ENCODE measurements around the gene CDK5RAP2. TPM values are rescaled to one million over a fixed set of nuclear protein-coding genes. Genes with fewer than 3 reads are reported as not detected.

The CDK5RAP2 gene
- total and polyA plus RNA-seq, 9 of the 15 experiments (the other 6 are each of a cell fraction or from before 2014, with no cell fraction given), result 19.9 to 68.8 (median 42.2) TPM

- TF ChIP-seq ARID4B (CRISPR knock-in tag; IDR thresholded peaks at IDR 0.05) (no peak), ZZZ3 (IDR thresholded peaks at IDR 0.05) (no peak), IRF2 (CRISPR knock-in tag; IDR thresholded peaks at IDR 0.05) (no peak), ARNT (IDR thresholded peaks at IDR 0.05) (no peak), JUNB (CRISPR knock-in tag; conservative IDR thresholded peaks at IDR 0.05) (no peak), PYGO2 (tag; IDR thresholded peaks at IDR 0.05) (no peak), UBTF (IDR thresholded peaks at IDR 0.05; ENCODE audit: borderline replicate concordance in 1 of 2, low read depth in 2 of 2, low read length in 2 of 2) (no peak), PCBP2 (IDR thresholded peaks at IDR 0.05; ENCODE audit: low read depth, low read length, poor library complexity, severe bottlenecking) (no peak), MTA3 (IDR thresholded peaks at IDR 0.05; ENCODE audit: borderline replicate concordance) (no peak), ZKSCAN3 (CRISPR knock-in tag; IDR thresholded peaks at IDR 0.05) (no peak), PRPF4 (IDR thresholded peaks at IDR 0.05; ENCODE audit: insufficient read depth, low read depth, low read length, poor library complexity, severe bottlenecking) (no peak), ZBTB7A (IDR thresholded peaks at IDR 0.05; ENCODE audit: borderline replicate concordance, control insufficient read depth, low read depth, low read length) (peak; percentile 9; the same call in 1 of the 2 replicates), CC2D1A (IDR thresholded peaks at IDR 0.05) (no peak)
- TF ChIP-seq, protein P1, sequence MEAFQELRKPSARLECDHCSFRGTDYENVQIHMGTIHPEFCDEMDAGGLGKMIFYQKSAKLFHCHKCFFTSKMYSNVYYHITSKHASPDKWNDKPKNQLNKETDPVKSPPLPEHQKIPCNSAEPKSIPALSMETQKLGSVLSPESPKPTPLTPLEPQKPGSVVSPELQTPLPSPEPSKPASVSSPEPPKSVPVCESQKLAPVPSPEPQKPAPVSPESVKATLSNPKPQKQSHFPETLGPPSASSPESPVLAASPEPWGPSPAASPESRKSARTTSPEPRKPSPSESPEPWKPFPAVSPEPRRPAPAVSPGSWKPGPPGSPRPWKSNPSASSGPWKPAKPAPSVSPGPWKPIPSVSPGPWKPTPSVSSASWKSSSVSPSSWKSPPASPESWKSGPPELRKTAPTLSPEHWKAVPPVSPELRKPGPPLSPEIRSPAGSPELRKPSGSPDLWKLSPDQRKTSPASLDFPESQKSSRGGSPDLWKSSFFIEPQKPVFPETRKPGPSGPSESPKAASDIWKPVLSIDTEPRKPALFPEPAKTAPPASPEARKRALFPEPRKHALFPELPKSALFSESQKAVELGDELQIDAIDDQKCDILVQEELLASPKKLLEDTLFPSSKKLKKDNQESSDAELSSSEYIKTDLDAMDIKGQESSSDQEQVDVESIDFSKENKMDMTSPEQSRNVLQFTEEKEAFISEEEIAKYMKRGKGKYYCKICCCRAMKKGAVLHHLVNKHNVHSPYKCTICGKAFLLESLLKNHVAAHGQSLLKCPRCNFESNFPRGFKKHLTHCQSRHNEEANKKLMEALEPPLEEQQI (IDR thresholded peaks at IDR 0.05), result no peak
- TF ChIP-seq, protein P2, sequence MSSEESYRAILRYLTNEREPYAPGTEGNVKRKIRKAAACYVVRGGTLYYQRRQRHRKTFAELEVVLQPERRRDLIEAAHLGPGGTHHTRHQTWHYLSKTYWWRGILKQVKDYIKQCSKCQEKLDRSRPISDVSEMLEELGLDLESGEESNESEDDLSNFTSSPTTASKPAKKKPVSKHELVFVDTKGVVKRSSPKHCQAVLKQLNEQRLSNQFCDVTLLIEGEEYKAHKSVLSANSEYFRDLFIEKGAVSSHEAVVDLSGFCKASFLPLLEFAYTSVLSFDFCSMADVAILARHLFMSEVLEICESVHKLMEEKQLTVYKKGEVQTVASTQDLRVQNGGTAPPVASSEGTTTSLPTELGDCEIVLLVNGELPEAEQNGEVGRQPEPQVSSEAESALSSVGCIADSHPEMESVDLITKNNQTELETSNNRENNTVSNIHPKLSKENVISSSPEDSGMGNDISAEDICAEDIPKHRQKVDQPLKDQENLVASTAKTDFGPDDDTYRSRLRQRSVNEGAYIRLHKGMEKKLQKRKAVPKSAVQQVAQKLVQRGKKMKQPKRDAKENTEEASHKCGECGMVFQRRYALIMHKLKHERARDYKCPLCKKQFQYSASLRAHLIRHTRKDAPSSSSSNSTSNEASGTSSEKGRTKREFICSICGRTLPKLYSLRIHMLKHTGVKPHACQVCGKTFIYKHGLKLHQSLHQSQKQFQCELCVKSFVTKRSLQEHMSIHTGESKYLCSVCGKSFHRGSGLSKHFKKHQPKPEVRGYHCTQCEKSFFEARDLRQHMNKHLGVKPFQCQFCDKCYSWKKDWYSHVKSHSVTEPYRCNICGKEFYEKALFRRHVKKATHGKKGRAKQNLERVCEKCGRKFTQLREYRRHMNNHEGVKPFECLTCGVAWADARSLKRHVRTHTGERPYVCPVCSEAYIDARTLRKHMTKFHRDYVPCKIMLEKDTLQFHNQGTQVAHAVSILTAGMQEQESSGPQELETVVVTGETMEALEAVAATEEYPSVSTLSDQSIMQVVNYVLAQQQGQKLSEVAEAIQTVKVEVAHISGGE (CRISPR knock-in tag; IDR thresholded peaks at IDR 0.05), result no peak
These were observed 176.5 kb downstream of the CDK5RAP2 start (continued) for GRCh38 chr9:120403543-120403856.

Measured in K562 (cell line).